ENCODE results near the gene RTN4.

Gene RTN4

GRCh38 chr2:55033076-55033742 lies 17.0 kb downstream of the RTN4 start:
- no peak overlapping the region for H3K4me3 ChIP-seq (ENCODE audit: low read depth, low read length)
- TF ChIP-seq, protein P1, sequence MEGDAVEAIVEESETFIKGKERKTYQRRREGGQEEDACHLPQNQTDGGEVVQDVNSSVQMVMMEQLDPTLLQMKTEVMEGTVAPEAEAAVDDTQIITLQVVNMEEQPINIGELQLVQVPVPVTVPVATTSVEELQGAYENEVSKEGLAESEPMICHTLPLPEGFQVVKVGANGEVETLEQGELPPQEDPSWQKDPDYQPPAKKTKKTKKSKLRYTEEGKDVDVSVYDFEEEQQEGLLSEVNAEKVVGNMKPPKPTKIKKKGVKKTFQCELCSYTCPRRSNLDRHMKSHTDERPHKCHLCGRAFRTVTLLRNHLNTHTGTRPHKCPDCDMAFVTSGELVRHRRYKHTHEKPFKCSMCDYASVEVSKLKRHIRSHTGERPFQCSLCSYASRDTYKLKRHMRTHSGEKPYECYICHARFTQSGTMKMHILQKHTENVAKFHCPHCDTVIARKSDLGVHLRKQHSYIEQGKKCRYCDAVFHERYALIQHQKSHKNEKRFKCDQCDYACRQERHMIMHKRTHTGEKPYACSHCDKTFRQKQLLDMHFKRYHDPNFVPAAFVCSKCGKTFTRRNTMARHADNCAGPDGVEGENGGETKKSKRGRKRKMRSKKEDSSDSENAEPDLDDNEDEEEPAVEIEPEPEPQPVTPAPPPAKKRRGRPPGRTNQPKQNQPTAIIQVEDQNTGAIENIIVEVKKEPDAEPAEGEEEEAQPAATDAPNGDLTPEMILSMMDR (IDR thresholded peaks at IDR 0.05; ENCODE audit: borderline replicate concordance, insufficient read depth, low read depth, low read length), result no peak

- TF ChIP-seq, protein P1 (IDR thresholded peaks at IDR 0.05; ENCODE audit: borderline replicate concordance, insufficient read depth, low read depth, low read length), result no peak
- no peak overlapping the region for H3K4me3 ChIP-seq (ENCODE audit: low read depth, low read length)
These were observed 18.7 kb downstream of the RTN4 start for GRCh38 chr2:55031505-55031904.

- H3K4me3 ChIP-seq (ENCODE audit: low read depth, low read length), result no peak overlapping the region
- TF ChIP-seq, protein P1 (IDR thresholded peaks at IDR 0.05; ENCODE audit: borderline replicate concordance, insufficient read depth, low read depth, low read length), result no peak
These were observed 19.5 kb downstream of the RTN4 start for GRCh38 chr2:55030766-55031165.

GRCh38 chr2:55029098-55029497 lies 21.2 kb downstream of the RTN4 start:
- H3K4me3 ChIP-seq (ENCODE audit: low read depth, low read length), result no peak overlapping the region
- TF ChIP-seq, protein P1 (IDR thresholded peaks at IDR 0.05; ENCODE audit: borderline replicate concordance, insufficient read depth, low read depth, low read length), result no peak

- H3K4me3 ChIP-seq (ENCODE audit: low read depth, low read length), result no peak overlapping the region
- TF ChIP-seq, protein P1 (IDR thresholded peaks at IDR 0.05; ENCODE audit: borderline replicate concordance, insufficient read depth, low read depth, low read length), result no peak
These were observed 23.0 kb downstream of the RTN4 start for GRCh38 chr2:55027226-55027625.

GRCh38 chr2:55026202-55026601 lies 24.0 kb downstream of the RTN4 start:
- TF ChIP-seq, protein P1 (IDR thresholded peaks at IDR 0.05; ENCODE audit: borderline replicate concordance, insufficient read depth, low read depth, low read length), result no peak
- no peak overlapping the region for H3K4me3 ChIP-seq (ENCODE audit: low read depth, low read length)

- no peak overlapping the region for H3K4me3 ChIP-seq (ENCODE audit: low read depth, low read length)
These were observed 24.6 kb downstream of the RTN4 start for GRCh38 chr2:55025627-55026026.

More at GRCh38 chr2:55025627-55026026, 24.6 kb downstream of the RTN4 start:
- TF ChIP-seq, protein P1 (IDR thresholded peaks at IDR 0.05; ENCODE audit: borderline replicate concordance, insufficient read depth, low read depth, low read length), result no peak

Data from GM12875 (cell line).